LoVo (cell line): ENCODE data around the gene PPP1R14B.
A peak's percentile ranks its signal among the peaks of the same experiment; 100 is the strongest.

ENCODE experiments used
- DNase-seq: peaks from one replicate; pipeline ENCODE4 v3.0.0-alpha.2; 2016; ENCODE audit warnings: low spot score

The PPP1R14B gene

DNA sequence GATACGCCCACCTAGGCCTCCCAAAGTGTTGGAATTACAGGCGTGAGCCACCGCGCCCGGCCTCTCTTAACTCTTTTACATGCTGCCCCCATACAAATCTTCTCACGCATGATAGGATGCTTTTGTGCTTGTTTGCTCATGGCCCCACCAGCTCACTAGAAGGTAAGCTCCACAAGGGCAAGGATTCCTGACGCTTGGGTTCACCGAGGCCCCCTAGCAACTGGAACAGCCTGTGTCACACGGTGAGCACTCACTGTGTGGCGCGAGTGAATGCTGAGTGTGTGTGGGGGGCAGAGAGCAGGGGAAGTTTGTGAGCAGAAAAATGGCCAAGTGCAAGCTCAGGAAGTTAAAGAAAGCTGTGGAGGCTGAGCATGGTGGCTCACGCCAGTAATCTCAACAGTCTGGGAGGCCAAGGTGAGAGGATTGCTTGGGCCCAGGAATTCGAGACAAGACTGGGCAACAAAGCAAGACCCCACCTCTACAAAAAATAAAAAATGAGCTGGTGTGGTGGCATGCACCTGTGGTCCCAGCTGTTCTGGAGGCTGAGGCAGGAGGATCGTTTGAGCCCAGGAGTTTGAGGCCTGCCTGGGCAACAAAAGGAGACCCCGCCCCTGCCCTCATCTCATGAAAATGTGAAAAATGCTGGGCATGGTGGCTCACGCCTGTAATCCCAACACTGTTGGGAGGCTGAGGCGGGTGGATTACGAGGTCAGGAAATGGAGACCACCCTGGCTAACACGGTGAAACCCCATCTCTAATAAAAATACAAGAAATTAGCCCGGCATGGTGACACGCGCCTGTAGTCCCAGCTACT, 35.4 kb upstream of the PPP1R14B start:
- no peak for DNase-seq

DNA sequence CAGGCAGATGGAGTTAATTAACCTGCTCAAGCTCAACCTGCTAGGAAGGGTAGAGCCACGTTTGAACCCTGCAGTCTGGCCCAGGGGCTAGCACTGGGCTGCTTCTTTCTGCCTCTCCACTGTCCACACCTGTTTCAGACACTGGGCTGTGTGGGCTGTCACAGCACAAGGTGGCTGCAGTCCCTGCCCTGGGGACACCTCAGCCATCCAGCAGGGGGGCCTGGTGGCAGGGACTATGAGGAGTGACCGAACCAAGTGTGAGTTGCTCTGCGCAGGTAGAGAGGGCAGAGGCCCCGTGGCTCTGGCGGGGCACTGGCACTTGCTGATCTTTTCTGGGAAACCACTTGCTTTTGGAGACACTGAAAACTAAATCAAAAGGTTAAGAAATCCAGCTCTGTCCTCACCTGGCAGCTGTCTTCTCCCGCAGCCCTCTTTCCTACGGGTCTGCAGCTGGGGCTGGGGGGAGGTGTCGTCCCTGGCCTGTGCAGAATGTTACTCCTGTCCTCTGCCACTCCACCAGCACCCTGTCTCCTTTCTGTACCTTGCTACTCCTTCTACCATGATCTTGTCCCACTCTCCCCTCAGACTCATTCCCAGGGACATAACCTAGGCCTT, 31.9 kb upstream of the PPP1R14B start:
- DNase-seq: no peak

DNA sequence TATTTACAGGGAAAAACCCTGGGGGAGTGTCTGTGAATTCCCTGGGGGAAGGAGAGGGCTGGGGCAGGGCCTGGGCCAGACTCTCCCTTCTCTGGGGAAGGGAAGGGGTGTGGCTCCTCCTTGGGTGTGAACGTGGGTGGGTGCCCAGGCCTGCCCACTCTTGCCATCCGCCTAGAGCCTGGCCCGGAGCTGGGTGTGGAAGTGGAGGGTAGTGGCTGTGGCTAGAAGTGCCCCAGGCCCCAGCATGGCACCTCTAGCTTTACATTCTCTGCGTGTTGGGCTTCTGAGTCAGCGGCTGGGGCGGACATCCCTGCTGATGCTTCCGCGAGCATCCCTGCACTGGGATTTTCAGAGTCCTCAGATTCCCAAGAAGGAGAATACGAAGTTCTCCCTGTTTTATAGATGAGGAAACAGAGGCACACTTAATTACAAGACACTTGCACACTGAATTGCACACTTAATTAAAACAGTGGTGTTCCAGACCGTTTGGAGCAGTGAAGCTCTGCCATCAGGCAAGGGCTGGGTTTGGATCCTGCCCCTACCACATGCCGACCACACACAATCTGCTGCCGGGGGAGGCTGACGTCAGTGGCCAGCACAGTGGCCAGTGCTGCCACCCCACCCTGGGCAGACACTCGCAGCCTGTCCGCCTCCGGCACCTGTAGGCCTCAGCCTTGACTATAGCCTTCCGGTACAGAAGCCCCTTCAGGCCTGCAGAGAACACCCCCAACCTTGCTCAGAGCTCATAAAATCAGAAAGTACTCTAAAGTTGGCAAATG, 30.1 kb upstream of the PPP1R14B start:
- peak; percentile 75 for DNase-seq

- no peak for DNase-seq
These were observed 29.1 kb upstream of the PPP1R14B start for GRCh38 chr11:64275841-64276240.

GRCh38 chr11:64275031-64275800, 28.5 kb upstream of the PPP1R14B start:
- no peak for DNase-seq

DNA sequence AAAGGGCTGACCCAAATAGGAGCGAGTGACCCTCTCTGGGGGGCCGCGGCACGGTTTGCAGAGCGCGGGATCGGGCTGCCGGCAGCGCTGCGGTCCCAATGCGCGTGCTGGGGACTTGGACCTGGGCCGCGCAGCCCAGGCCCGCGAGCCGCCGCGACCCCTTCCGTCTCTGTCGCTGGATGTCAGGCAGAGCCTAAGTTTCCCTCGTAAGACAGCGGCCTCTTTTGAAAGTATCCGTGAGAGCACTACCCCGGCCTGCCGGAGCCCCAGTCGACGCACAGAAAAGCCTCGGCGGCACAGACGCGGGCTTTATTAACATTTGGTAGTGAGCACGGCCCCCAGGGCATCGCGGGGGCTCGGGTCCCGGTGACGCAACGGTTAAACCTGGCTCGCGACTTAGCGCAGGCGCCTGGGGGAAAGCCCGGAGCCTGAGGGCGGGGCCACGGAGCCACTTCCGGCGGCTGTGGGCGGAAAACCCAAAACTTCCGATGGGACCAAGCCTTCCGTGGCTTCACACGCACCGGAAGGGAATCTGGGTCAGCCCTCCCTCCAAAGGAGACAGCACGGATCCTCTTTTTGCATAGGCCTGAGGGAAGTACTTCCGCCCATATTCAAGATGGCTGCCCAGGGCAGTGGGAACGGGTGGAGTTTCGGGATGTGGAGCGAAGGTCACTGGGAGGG, 22.9 kb upstream of the PPP1R14B start:
- peak; percentile 99 for DNase-seq

GRCh38 chr11:64268893-64269539, 22.3 kb upstream of the PPP1R14B start:
- DNase-seq: no peak

- peak; percentile 87 for DNase-seq
These were observed 21.5 kb upstream of the PPP1R14B start for GRCh38 chr11:64268025-64268892.

GRCh38 chr11:64267207-64267945, 20.6 kb upstream of the PPP1R14B start:
- DNase-seq: no peak

DNA sequence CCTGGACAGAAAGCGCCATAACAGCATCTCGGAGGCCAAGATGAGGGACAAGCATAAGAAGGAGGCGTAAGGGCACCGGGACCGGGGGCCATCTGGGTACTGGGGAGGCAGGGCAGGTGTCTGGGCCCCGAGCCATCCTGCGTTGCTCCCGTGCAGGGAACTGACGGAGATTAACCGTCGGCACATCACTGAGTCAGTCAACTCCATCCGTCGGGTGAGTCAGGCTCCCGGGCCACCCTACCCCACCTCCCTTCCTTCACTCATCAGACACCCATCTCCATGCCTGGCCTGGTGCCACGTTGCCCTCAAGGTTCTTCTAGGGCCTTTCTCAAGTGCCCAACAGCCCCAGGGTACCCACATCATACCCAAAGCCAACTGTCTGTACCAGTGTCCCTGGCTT, 19.6 kb upstream of the PPP1R14B start:
- DNase-seq: no peak

DNA sequence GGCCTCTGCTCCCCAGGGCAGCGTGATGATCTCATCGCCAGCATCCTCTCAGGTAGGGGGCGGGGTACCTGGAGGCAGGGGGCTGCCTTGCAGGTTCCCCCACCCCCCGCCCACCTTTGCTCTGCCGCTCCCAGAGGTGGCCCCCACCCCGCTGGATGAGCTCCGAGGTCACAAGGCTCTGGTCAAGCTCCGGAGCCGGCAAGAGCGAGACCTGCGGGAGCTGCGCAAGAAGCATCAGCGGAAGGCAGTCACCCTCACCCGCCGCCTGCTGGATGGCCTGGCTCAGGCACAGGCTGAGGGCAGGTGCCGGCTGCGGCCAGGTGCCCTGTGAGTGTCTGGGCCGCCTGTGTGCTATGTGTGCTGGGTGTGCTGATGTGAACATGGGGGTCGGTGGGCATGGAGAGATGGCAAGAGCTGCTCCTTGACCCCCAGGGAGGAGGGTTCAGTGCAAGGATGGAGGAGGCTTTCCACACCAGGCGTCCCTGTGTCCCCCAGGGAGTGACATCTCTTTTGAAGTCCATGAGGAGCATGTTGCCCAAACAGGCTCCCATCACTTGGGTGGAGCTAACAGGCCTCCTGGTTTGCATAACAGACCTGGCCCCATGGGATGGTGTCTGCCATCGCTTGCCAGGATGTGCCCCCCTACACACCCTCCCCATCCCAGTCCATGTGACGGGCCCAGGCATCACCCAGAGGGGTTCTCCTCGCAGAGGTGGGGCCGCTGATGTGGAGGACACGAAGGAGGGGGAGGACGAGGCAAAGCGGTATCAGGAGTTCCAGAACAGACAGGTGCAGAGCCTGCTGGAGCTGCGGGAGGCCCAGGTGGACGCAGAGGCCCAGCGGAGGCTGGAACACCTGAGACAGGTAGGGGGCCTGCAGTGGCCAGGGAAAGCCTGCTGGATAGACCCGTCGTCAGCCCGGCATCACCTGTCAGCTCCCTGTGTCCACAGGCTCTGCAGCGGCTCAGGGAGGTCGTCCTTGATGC, 18.7 kb upstream of the PPP1R14B start:
- DNase-seq: no peak

DNA sequence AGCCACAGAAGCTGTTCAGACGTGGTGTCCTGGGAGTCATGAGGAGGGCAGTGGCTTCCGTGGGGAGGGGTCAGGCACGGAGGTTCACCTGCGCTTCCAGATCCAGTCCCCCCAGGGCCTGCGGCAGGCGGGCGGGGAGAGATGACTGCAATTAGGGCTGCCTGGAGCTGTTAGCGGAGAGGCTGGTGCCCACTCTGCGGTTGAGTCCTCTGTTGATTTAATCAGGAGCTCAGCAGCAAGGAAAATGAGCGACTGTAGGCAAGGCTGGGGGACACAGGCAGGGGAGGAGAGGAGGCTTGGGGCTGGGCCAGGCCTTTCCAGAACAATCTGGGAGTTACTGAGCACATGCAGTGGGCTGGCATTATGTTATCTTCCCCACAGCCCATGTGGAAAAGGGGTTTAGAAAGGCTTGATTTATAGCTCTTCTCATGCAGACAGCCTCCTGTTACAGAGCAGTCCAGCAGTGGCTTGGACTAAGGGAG, 17.7 kb upstream of the PPP1R14B start:
- no peak for DNase-seq

DNA sequence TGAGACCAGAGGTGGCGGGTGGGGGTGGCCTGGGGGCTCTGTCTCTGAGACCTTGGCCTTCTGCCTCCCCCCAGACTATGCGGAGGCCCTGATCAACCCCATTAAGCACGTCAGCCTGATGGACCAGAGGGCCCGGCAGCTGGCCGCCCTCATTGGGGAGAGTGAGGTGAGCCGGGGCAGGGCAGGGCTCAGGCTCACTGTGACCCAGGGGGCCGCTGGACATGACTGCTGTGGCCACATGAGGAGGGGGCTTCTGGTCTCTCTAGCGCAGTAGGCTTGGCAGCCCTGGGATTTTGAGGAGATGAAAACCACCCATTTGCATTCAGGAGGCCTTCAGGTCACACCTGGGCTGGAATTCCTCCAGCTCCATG, 17.2 kb upstream of the PPP1R14B start:
- no peak for DNase-seq

DNA sequence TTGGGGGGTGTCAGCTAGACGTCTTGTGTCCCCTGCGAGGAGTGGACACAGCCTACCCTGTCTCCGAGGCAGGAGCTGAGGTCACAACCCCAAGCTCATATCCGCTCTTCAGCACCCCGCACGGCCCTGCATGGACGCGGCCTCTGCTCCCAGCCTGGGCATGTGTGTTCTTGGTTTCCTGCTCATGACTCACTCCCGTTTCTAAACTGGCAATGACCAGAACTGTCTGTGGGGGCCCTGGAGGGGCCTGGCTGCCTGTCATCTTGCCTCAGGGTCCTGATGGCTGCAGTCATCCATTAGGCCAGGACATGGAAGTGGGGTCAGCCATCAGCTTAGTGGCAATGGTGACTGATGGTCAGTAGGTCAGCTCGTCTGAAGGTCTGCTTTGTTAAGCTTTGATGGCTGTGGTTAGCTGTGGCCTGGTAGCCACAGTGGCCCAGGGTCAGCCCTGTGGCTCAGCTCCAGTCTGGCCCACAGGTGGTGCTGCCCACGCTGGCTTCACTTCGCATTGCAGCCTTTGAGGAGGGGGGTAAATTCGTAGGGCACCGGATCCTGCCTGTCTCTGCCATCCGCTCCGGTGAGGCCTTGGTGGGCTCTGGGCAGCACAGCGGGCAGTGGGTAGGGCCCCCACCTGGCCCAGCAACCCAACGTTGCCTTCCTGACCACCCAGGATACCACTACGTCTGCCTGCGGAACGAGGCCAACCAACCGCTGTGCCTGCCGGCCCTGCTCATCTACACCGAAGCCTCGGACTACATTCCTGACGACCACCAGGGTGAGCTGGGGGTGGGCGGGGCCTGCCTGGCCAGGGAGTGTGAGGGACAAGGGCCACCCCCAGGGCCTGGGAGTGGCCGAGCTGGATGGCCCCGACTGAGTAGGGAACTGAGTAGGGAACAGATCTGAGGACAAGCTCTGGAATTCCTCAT, 16.5 kb upstream of the PPP1R14B start:
- DNase-seq: no peak

- no peak for DNase-seq
These were observed 15.7 kb upstream of the PPP1R14B start for GRCh38 chr11:64262271-64263002.

DNA sequence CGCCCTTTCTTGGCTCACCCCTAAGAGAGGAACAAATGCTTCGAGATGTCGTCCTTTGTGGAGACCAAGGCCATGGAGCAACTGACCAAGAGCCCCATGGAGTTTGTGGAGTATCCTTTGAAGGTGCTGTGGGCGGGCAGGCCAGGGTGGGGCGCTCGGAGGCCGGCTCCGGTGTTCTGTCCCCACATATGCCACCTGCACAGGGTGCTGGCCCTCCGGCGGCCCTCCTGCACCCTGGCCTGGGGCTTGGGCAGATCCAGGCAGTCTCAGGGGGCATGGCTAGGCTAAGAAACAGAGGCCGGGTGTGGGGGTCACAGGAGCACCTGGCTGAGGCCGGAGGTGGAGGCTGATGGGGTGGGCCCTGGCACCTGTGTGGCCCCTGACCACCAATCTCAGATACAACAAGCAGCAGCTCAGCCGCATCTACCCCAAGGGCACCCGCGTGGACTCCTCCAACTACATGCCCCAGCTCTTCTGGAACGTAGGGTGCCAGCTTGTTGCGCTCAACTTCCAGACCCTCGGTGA, 14.9 kb upstream of the PPP1R14B start:
- DNase-seq: no peak
